HCT116 (cell line): ENCODE results near the gene GSTT2B.

Source experiments
- ATF3 ChIP-seq: IDR thresholded peaks from 2 replicates; pipeline ENCODE4 v1.6.1; 2012
- CTCF ChIP-seq, 3 experiments: fragments of 200-600 bp in 1 of 3; sonication (generic) in 1 of 3; IDR thresholded peaks in 2 of 3; conservative IDR thresholded peaks in 1 of 3; 2 replicates each; pipeline ENCODE4 v1.5.1; 2012 to 2017; ENCODE audit warnings: low read depth in 2 of 3, low read length in 2 of 3, antibody characterized with exemption in 1 of 3, borderline replicate concordance in 1 of 3, control low read depth in 1 of 3, mild to moderate bottlenecking in 1 of 3, mixed read lengths in 1 of 3, mixed run types in 1 of 3, moderate library complexity in 1 of 3; ENCODE audit not compliant: insufficient read depth in 1 of 3
- POLR2A ChIP-seq: IDR thresholded peaks from 2 replicates; pipeline ENCODE4 v1.7.0; 2011; ENCODE audit warnings: borderline replicate concordance; ENCODE audit not compliant: insufficient read depth, insufficient read length; ENCODE audit errors: extremely low read depth
- ZNF274 ChIP-seq: fragments of 200-500 bp; sonication (Bioruptor generic); IDR thresholded peaks from 2 replicates; pipeline ENCODE4 v1.6.1; 2014; ENCODE audit warnings: mild to moderate bottlenecking, low read depth, low read length, inconsistent platforms

- TF ChIP-seq CTCF (IDR thresholded peaks at IDR 0.05 in 2 of 3, conservative IDR thresholded peaks at IDR 0.05 in 1 of 3; ENCODE audit: borderline replicate concordance in 1 of 3, insufficient read depth in 1 of 3, low read depth in 2 of 3, low read length in 2 of 3) = no peak
- TF ChIP-seq ATF3 = no peak
- TF ChIP-seq POLR2A = no peak
- no peak for TF ChIP-seq ZNF274
Observed at GRCh38 chr22:24002851-24003250, 41.9 kb upstream of the GSTT2B start.
